Stomach (tissue), 9 donors: ENCODE results near the gene SAMD7. TPM values are rescaled to one million over a fixed set of nuclear protein-coding genes. Genes with fewer than 3 reads are reported as not detected.

Experiments used
- DNase-seq, 2 donors: peaks; one replicate each; pipeline versions ENCODE4 v3.0.0 to v3.0.0-alpha.2; 2013 to 2019
- H3K27ac ChIP-seq, 5 donors: fragments of 200-600 bp in 4 of 5; sonication (generic) in 4 of 5; one replicate each; pipeline ENCODE4 v1.5.1; 2013 to 2019; ENCODE audit warnings: mild to moderate bottlenecking in 1 of 5, moderate library complexity in 1 of 5
- H3K27me3 ChIP-seq, 3 donors: fragments of 200-600 bp; sonication (generic); one replicate each; pipeline ENCODE4 v1.5.1; 2017 to 2019; ENCODE audit warnings: mixed run types in 1 of 3
- H3K36me3 ChIP-seq, 4 donors: fragments of 200-600 bp; sonication (generic); 1 replicate in 3 of 4; 2 replicates in 1 of 4; pipeline ENCODE4 v1.5.1; 2016 to 2019
- H3K4me1 ChIP-seq, 4 donors: fragments of 200-600 bp; sonication (generic); one replicate each; pipeline ENCODE4 v1.5.1; 2016 to 2019
- H3K4me3 ChIP-seq, 4 donors: fragments of 200-600 bp; sonication (generic) in 3 of 4; one replicate each; pipeline ENCODE4 v1.5.1; 2016 to 2019; ENCODE audit warnings: mild to moderate bottlenecking in 1 of 4
- H3K9me3 ChIP-seq, 4 donors: fragments of 200-600 bp; sonication (generic); one replicate each; pipeline ENCODE4 v1.5.1; 2016 to 2019
- CTCF ChIP-seq, 7 experiments: fragments of 450-650 bp in 4 of 7; fragments of 200-600 bp in 3 of 7; sonication (generic) in 3 of 7; IDR thresholded peaks; one replicate each; pipeline ENCODE4 v1.5.1; 2016 to 2019; ENCODE audit warnings: antibody characterized with exemption in 7 of 7, control low read depth in 2 of 7, mild to moderate bottlenecking in 1 of 7
- EP300 ChIP-seq: sonication (generic); formaldehyde crosslinking; IDR thresholded peaks from one replicate; pipeline ENCODE4 v1.6.1; 2017; ENCODE audit warnings: antibody characterized with exemption
- POLR2A ChIP-seq, 4 donors: fragments of 450-650 bp; IDR thresholded peaks; one replicate each; pipeline ENCODE4 v1.6.1; 2016; ENCODE audit warnings: antibody characterized with exemption in 4 of 4, control low read depth in 2 of 4, mild to moderate bottlenecking in 1 of 4, moderate library complexity in 1 of 4
- POLR2AphosphoS5 ChIP-seq, 3 donors: sonication (generic); formaldehyde crosslinking; IDR thresholded peaks; one replicate each; pipeline ENCODE4 v1.6.1; 2016; ENCODE audit warnings: antibody characterized with exemption in 3 of 3
- WGBS, 5 donors: extraction: QIAGEN DNeasy Blood & Tissue Kit in 3 of 5; methylation state at CpG; one replicate each; pipeline versions ENCODE4 v1.1.5 to v1.1.7; 2013 to 2018; 5-methylcytosine and 5-hydroxymethylcytosine counted together
- intact Hi-C: fragments of 100-400 bp; cut with DNase I; formaldehyde crosslinking; loops from one replicate; pipeline ENCODE4 v1.15.1; 2023; ENCODE audit warnings: low total_unique reads
- polyA plus RNA-seq, 3 donors: library from polyadenylated mRNA; stranded (reverse); fragments of 200-250 nt; gene quantifications; one replicate each; pipeline ENCODE4 v1.2.3, GENCODE V29; 2013
- total RNA-seq, 5 donors: library from RNA; depleted of rRNA; stranded (reverse); fragments of >200 nt; gene quantifications; one replicate each; pipeline versions ENCODE4 v1.1.0 to v1.2.3, GENCODE V29; 2014 to 2016
- donor health status: healthy with polysubstance abuse.
- donor health status: Bipolar disorder and iron deficiency.
- donor health status: healthy.

SAMD7 gene
- total and polyA plus RNA-seq, 8 donors, result not detected

GRCh38 chr3:169953462-169954141 is 42.2 kb downstream of the SAMD7 start:
- intact Hi-C loops, result no loop called here
- H3K36me3 ChIP-seq, result no peaks in the 10 kb centered on the region
- H3K27ac ChIP-seq, result peak overlapping the region in 1 of 5 donors; percentile 44
- no peak overlapping the region for H3K4me3 ChIP-seq
- TF ChIP-seq POLR2AphosphoS5 (IDR thresholded peaks at IDR 0.05) (no peak), POLR2A (IDR thresholded peaks at IDR 0.05) (no peak)
- 85 to 93% (median 90%) methylated on average over 3 of the region's 3 CpGs for WGBS, 5 donors
- H3K9me3 ChIP-seq, result no peaks in the 10 kb centered on the region
- no peak for DNase-seq
- H3K4me1 ChIP-seq, result peaks cover 0 to 13% (median 5%) of the 10 kb centered on the region in 4 donors
- no peaks in the 10 kb centered on the region for H3K27me3 ChIP-seq

GRCh38 chr3:169954142-169954756 is 42.9 kb downstream of the SAMD7 start:
- H3K27me3 ChIP-seq, result no peaks in the 10 kb centered on the region
- TF ChIP-seq POLR2AphosphoS5 (IDR thresholded peaks at IDR 0.05), result no peak
- no peak for TF ChIP-seq CTCF (IDR thresholded peaks at IDR 0.05)
- TF ChIP-seq POLR2A (IDR thresholded peaks at IDR 0.05), result no peak
- no peak for TF ChIP-seq EP300
- H3K36me3 ChIP-seq, result no peaks in the 10 kb centered on the region
- peak overlapping the region in 1 of 5 donors; percentile 44 for H3K27ac ChIP-seq
- intact Hi-C loops, result no loop called here
- H3K9me3 ChIP-seq, result no peaks in the 10 kb centered on the region
- no peak for DNase-seq
- no peak overlapping the region for H3K4me3 ChIP-seq
- peaks cover 0 to 6% (median 2%) of the 10 kb centered on the region in 4 donors for H3K4me1 ChIP-seq
- 62 to 75% (median 69%) methylated on average over 6 of the region's 6 CpGs for WGBS, 5 donors

GRCh38 chr3:169955406-169955805 is 44.0 kb downstream of the SAMD7 start:
- TF ChIP-seq POLR2A (IDR thresholded peaks at IDR 0.05), result no peak
- TF ChIP-seq CTCF (IDR thresholded peaks at IDR 0.05), result no peak
- TF ChIP-seq POLR2AphosphoS5 (IDR thresholded peaks at IDR 0.05), result no peak
- no peak for TF ChIP-seq EP300
- H3K27me3 ChIP-seq, result no peaks in the 10 kb centered on the region
- no peak for DNase-seq
- H3K9me3 ChIP-seq, result no peaks in the 10 kb centered on the region
- H3K36me3 ChIP-seq, result no peaks in the 10 kb centered on the region
- no peak overlapping the region for H3K27ac ChIP-seq
- intact Hi-C loops, result no loop called here
- 78 to 89% (median 84%) methylated on average over 2 of the region's 2 CpGs for WGBS, 5 donors
- no peak overlapping the region for H3K4me3 ChIP-seq
- no peaks in the 10 kb centered on the region for H3K4me1 ChIP-seq

- H3K4me1 ChIP-seq, result peaks cover under 1 to 28% (median 20%) of the 10 kb centered on the region in 4 donors
- no peaks in the 10 kb centered on the region for H3K27me3 ChIP-seq
- 27 to 55% (median 33%) methylated on average over 2 of the region's 2 CpGs for WGBS, 5 donors
- intact Hi-C loops, result no loop called here
- H3K9me3 ChIP-seq, result no peaks in the 10 kb centered on the region
- no peaks in the 10 kb centered on the region for H3K36me3 ChIP-seq
- peak in 1 of 3 donors; percentile 15 for TF ChIP-seq POLR2AphosphoS5 (IDR thresholded peaks at IDR 0.05)
- TF ChIP-seq EP300, result no peak
- DNase-seq, result peak in 1 of 2 donors; percentile 49
- H3K4me3 ChIP-seq, result no peak overlapping the region
- no peak overlapping the region for H3K27ac ChIP-seq
These were observed 52.8 kb downstream of the SAMD7 start for GRCh38 chr3:169964176-169964575.

- WGBS, 5 donors, result 54 to 58% (median 56%) methylated on average over 21 of the region's 21 CpGs
- Histone ChIP-seq H3K4me3 (peak overlapping the region; percentile 67 to 93 (median 80)), H3K27ac (peak overlapping the region; percentile 93 to 99 (median 95)), H3K36me3 (peaks cover 0 to 6% (median 0%) of the 10 kb centered on the region in 4 donors), H3K9me3 (no peaks in the 10 kb centered on the region), H3K27me3 (no peaks in the 10 kb centered on the region), H3K4me1 (peaks cover 10 to 44% (median 32%) of the 10 kb centered on the region in 4 donors)
- DNase-seq, result peak in 1 of 2 donors; percentile 47
- TF ChIP-seq POLR2A (IDR thresholded peaks at IDR 0.05) (no peak), CTCF (IDR thresholded peaks at IDR 0.05) (no peak), POLR2AphosphoS5 (IDR thresholded peaks at IDR 0.05) (no peak), EP300 (no peak)
- intact Hi-C loops, result no loop called here
These were observed 54.4 kb downstream of the SAMD7 start for GRCh38 chr3:169965562-169966427.
